GM21367 (cell line): ENCODE measurements around the gene CDT1.
"Not testable (repeated sequence)": the region's sequence is repeated elsewhere in the genome, so short reads cannot be mapped to it uniquely, and the experiment has no call there.

ENCODE experiments used
- ATAC-seq: cut with Tn5 transposase; IDR thresholded peaks from one replicate; pipeline ENCODE4 v1.9.1; 2021; ENCODE audit not compliant: unreplicated experiment

The CDT1 gene

DNA sequence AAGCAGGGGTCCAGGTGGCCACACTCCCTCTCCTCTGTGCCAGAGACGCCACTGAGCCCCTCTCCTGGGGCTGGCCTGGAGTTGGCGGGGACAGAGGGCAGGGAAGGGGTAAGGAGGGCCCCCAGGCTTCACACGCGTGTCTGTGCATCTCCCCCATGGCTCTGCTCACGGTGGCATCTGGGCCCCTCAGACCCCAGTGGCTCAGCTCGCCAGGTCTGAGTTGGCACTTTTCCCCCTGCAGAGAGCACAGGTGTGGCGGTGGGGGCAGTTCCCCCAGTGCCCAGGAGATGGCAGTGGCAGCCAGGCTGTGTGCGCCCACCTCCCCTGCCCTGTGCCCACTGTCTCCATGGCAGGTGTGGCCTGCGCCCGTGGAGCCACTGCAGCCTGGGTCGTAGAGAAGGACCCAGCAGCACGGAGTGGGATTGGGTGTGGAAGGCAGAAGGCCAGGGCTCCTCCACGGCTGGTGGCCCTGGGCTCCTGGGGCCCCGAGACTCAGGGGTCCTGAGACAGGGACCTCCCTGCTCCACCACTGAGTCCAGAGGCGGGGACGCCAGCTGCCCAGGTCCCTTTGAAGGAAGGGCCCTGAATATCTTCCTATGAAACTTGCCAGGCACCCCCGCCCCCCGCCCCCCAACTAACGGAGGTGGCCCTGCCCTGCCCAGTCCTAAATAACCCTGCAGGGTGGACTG lies 12.5 kb downstream of the CDT1 start:
- no peak for ATAC-seq

DNA sequence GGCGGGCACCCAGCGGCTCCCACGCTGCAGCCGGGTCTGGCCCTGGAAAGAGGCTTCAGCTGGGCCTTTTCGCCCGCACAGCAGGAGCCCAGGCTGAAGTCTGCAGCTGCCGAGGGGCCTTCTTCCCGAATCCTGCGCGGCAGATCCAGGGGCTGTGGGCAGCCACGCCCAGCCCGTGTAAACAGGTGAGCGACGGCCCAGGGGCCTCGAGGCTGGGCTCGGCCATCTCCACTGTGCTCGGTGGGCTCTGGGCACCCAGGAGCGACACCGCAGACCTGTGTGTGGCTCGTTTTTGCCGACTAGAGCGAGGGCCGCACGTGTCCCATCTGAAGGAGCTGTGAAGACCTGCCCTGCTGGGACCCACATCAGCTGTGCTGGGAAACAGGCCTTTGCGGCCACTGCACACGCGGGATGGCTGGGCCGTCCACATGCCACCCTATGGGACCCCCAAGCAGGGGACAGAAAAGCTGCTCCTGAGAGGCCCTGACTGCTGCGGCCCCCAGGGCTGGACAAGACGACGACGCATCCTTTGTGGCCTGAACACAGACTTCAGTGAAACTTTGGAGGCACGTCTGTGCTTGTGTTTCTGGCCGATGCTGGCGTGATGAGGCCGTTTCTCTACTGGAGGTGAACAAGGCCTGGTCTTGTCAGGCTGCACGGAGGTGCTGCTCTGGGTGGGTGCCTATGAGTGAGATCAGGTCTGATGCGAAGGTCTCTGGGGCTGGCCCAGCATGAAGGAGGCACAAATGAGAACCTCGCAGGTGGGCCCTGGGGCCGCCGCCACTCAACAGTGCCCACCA lies 13.3 kb downstream of the CDT1 start:
- no peak for ATAC-seq

- no peak for ATAC-seq
Measured at GRCh38 chr16:88817785-88818574, 14.4 kb downstream of the CDT1 start.

DNA sequence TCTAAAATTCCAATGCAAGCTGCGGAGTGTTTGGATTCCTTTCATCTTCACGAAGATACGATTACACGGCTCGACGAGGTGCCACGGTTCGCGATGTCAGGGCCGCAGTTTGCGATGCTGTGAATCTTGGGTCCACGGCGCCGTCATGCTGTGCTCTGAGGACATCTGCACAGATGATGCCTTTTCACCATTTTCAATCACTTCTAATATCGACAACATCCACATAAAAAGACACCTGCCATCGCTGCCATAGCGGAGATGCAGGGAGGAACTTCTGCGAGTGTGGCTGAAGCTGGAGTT lies 14.9 kb downstream of the CDT1 start:
- ATAC-seq = no peak

- no peak for ATAC-seq
Measured at GRCh38 chr16:88819126-88819525, 15.5 kb downstream of the CDT1 start.

- ATAC-seq = no peak
Measured at GRCh38 chr16:88820385-88821025, 16.9 kb downstream of the CDT1 start.

- ATAC-seq = no peak
Measured at GRCh38 chr16:88821168-88821850, 17.7 kb downstream of the CDT1 start.

GRCh38 chr16:88822281-88823040 lies 18.9 kb downstream of the CDT1 start:
- ATAC-seq = no peak

GRCh38 chr16:88823646-88824045 lies 20.1 kb downstream of the CDT1 start:
- ATAC-seq = not testable (repeated sequence)

DNA sequence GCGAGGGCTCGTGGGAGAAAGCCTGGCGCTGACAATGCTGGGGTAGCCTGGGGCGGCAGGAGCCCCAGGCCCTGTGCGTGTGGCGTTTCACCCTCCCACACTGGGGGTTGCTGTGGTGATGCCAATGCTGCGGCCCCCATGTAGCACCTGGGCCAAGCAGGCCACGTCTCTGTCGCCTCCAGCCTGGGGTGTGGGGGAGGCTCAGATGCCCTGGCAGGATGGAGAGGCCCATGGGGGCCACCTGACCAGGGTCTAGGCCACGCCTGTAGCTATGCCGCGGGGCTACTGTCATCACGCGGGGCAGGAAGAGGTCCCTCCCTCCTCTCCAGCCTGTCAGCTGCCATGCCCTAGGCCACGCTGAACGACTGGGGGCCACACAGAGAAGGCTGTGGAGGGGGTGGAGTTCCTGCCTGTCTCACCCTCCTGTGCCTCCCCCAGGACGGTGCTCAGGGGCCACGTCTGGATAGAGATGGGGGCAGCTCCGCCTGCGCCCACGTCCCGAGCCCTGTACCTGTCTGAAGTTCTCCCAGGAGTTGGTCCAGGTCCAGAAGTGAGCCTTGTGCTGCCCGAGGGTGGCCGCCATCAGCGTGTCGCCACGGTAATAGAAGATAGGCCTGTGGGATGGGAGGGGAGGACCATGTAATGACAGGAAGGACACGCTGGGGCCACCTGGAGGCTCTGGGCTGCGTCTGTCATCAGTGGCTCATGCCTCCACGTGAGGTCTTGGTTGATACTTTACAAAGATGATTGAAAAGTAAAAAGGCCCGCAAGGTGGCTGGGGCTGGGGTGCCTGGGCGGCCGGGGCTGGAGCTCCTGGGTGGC lies 20.9 kb downstream of the CDT1 start:
- ATAC-seq = no peak

DNA sequence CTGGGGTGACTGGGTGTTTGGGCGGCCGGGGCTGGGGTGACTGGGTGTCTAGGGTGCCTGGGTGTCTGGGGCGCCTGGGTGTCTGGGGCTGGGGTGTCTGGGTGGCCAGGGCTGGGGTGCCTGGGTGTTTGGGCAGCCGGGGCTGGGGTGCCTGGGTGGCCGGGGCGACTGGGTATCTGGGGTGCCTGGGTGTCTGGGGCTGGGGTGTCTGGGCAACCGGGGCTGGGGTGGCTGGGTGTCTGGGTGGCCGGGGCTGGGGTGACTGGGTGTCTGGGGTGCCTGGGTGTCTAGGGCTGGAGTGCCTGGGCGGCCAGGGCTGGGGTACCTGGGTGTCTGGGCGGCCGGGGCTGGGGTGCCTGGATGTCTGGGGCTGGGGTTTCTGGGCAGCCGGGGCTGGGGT lies 21.6 kb downstream of the CDT1 start:
- ATAC-seq = no peak

GRCh38 chr16:88826070-88826840 lies 22.7 kb downstream of the CDT1 start:
- no peak for ATAC-seq

- ATAC-seq = no peak
Measured at GRCh38 chr16:88827727-88828126, 24.1 kb downstream of the CDT1 start.

DNA sequence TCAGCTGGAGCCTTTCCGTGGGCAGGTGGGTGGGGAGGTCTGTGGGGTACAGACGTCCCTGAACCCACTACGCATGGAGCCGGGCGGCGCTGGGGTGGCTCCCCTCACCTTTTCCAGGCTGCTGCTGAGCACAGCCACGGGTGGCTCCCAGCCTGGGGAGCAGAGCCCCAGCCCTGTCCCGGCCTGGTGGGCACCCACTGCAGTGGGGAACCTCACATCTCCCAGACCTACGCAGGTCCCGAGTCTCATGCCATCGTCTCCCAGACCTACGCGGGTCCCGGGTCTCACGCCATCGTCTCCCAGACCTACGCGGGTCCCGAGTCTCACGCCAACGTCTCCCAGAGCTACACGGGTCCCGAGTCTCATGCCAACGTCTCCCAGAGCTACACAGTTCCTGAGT lies 25.1 kb downstream of the CDT1 start:
- ATAC-seq = no peak

- no peak for ATAC-seq
Measured at GRCh38 chr16:88830258-88830657, 26.7 kb downstream of the CDT1 start.

DNA sequence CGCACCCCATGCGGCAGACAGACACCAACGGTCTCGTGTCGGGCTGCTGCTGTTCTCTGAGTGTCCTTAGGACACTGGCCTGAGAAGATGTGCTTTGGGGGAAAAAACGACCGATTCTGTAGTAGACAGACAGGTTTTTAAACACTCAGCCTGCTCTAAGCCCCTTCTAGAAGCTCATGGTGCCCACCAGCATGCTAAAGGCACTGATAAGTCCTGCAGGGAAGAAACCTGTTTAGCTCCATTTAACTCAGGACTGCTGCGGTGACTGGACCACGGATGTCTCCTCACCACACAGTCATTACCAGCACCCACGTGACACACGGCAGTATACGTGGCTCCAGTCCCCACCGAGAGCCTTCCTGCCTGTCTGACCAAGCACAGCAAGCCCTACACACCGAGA lies 27.2 kb downstream of the CDT1 start:
- no peak for ATAC-seq

DNA sequence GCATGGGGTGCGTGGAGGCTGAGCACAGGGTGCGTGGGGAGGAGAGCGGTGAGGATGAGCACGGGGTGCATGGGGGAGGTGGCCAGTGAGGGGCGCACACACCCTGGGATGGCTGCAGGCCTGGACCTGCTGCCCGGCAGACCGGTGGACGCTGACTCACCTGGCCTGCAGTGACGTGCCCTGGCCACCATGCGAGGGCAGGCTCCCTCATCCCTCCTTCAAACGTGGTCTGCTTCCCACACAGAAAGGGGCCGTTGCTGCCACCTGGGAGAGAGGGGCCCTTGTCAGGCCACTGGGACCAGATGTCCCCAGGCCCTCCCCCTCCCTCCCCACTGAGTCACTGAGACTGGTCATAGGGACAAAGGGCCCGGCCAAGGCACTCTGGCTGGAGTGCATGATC lies 28.2 kb downstream of the CDT1 start:
- no peak for ATAC-seq

GRCh38 chr16:88833086-88833485 lies 29.5 kb downstream of the CDT1 start:
- ATAC-seq = no peak

DNA sequence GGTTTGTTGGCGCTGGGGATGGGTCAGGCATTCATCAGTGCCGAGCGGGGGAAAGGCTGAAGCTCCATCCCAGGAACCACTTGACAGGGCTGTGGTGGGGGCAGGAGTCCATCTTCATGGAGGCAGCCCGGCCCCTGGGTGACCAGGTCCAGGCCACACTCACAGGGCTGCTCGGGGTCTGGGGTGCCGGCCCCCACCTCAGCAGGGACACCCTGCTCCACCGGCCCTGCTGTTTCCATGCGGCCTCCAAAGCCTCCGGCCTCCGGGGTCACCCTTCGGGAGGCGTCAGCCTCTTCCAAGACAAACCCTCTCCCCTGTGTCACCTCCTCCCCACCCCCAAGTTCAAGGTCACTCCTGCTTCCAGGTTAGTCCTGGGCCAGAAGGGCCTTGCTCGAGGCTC lies 31.1 kb downstream of the CDT1 start:
- no peak for ATAC-seq
